HepG2 (cell line): ENCODE results near the gene RERG. TPM values are rescaled to one million over a fixed set of nuclear protein-coding genes. Genes with fewer than 3 reads are reported as not detected.

Source experiments
- EHMT2 ChIP-seq: fragments of 200-600 bp; sonication (generic); IDR thresholded peaks from 2 replicates; pipeline ENCODE4 v1.7.0; 2017; ENCODE audit warnings: antibody characterized with exemption, low read depth, low read length, borderline replicate concordance
- ELF1 ChIP-seq: sonication (generic); formaldehyde crosslinking; IDR thresholded peaks from 2 replicates; pipeline ENCODE4 v1.4.0; 2020; ENCODE audit warnings: missing genetic modification reagents
- HIVEP1 ChIP-seq: sonication (generic); formaldehyde crosslinking; IDR thresholded peaks from 2 replicates; pipeline ENCODE4 v1.4.0; 2020; ENCODE audit warnings: mild to moderate bottlenecking, missing genetic modification reagents
- HMGXB4 ChIP-seq, 2 experiments: sonication (generic) in 1 of 2; formaldehyde crosslinking in 1 of 2; IDR thresholded peaks; 2 replicates each; pipeline versions ENCODE4 v1.4.0 to v1.6.1; 2018 to 2020; ENCODE audit warnings: missing genetic modification reagents in 2 of 2, borderline replicate concordance in 1 of 2, low read depth in 1 of 2, mild to moderate bottlenecking in 1 of 2, missing biosample characterization in 1 of 2
- HNF1B ChIP-seq: sonication (generic); formaldehyde crosslinking; IDR thresholded peaks from 2 replicates; pipeline ENCODE4 v1.5.1; 2020; ENCODE audit warnings: mild to moderate bottlenecking, moderate library complexity, missing genetic modification reagents
- RBM22 ChIP-seq: fragments of 200-400 bp; formaldehyde crosslinking; optimal IDR thresholded peaks from 2 replicates; pipeline ENCODE3; 2017; ENCODE audit warnings: mild to moderate bottlenecking, low read length, moderate library complexity
- RBM39 ChIP-seq: fragments of 200-400 bp; formaldehyde crosslinking; IDR thresholded peaks from one replicate; pipeline ENCODE4 v1.6.1; 2018; ENCODE audit warnings: antibody characterized with exemption, mild to moderate bottlenecking, low read depth, low read length; ENCODE audit not compliant: poor library complexity, severe bottlenecking
- RNF2 ChIP-seq: fragments of 450-650 bp; conservative IDR thresholded peaks from 2 replicates; pipeline ENCODE4 v1.6.1; 2016; ENCODE audit warnings: low read depth
- SMARCE1 ChIP-seq: fragments of 450-650 bp; IDR thresholded peaks from 2 replicates; pipeline ENCODE4 v1.6.1; 2017; ENCODE audit warnings: borderline replicate concordance
- STAG1 ChIP-seq: sonication (generic); formaldehyde crosslinking; IDR thresholded peaks from 2 replicates; pipeline ENCODE4 v1.4.0; 2020; ENCODE audit warnings: missing genetic modification reagents
- TBL1XR1 ChIP-seq: fragments of 150-350 bp; IDR thresholded peaks from 2 replicates; pipeline ENCODE4 v1.6.1; 2014; ENCODE audit warnings: borderline replicate concordance, low read length; ENCODE audit not compliant: partially characterized antibody
- ZNF607 ChIP-seq: sonication (generic); formaldehyde crosslinking; IDR thresholded peaks from 2 replicates; pipeline ENCODE4 v1.5.1; 2020; ENCODE audit warnings: missing genetic modification reagents, mild to moderate bottlenecking, borderline replicate concordance
- polyA plus RNA-seq, 8 experiments: library from polyadenylated mRNA; depleted of rRNA in 3 of 8; stranded (reverse) in 7 of 8; unstranded in 1 of 8; fragments of >200 nt; fragmentation: Illumina TruSeq in 4 of 8; extraction: Trizol in 4 of 8; gene quantifications; 2 replicates each; pipeline versions ENCODE4 v1.2.1 to v1.2.3, GENCODE V29; 2011 to 2016; ENCODE audit warnings: low read depth in 4 of 8, missing spikeins in 1 of 8, mixed read lengths in 1 of 8; ENCODE audit not compliant: insufficient read depth in 1 of 8
- total RNA-seq, 5 experiments: library from RNA; depleted of rRNA; stranded (reverse); fragments of >200 nt; fragmentation: Illumina TruSeq; extraction: Trizol; gene quantifications; 2 replicates each; pipeline ENCODE4 v1.2.3, GENCODE V29; 2016; ENCODE audit warnings: low read depth in 1 of 5
- TF ChIP-seq, protein P1 (sequence below): IDR thresholded peaks from 2 replicates; pipeline ENCODE4 v1.4.0; 2020; ENCODE audit warnings: mild to moderate bottlenecking, missing genetic modification reagents
- TF ChIP-seq, protein P2 (sequence below): sonication (generic); formaldehyde crosslinking; IDR thresholded peaks from 2 replicates; pipeline ENCODE4 v1.8.1; 2023; ENCODE audit warnings: missing genetic modification reagents, mild to moderate bottlenecking, borderline replicate concordance
- TF ChIP-seq, protein P3 (sequence below): sonication (generic); formaldehyde crosslinking; IDR thresholded peaks from 2 replicates; pipeline ENCODE4 v1.4.0; 2020; ENCODE audit warnings: missing genetic modification reagents; ENCODE audit errors: not compliant biosample characterization
- TF ChIP-seq, protein P4 (sequence below): sonication (generic); formaldehyde crosslinking; IDR thresholded peaks from 2 replicates; pipeline ENCODE4 v1.5.0; 2020; ENCODE audit warnings: missing genetic modification reagents, mild to moderate bottlenecking, borderline replicate concordance

RERG gene
- total and polyA plus RNA-seq, 2 of the 13 experiments (the other 11 are each of a cell fraction or from before 2014, with no cell fraction given): not detected

GRCh38 chr12:15220915-15221885 is at the start of gene RERG (continued):
- TF ChIP-seq STAG1 (peak; percentile 83), ZNF607 (CRISPR knock-in tag) (peak; percentile 74; the same call in 1 of the 2 replicates), RBM39 (peak; percentile 56), HIVEP1 (CRISPR knock-in tag) (0 out of 2 replicates have a peak, but pooled peaks have one; percentile 56), SMARCE1 (no peak), EHMT2 (no peak), RBM22 (no peak), RNF2 (peak; percentile 77), TBL1XR1 (peak; percentile 33), HMGXB4 (CRISPR knock-in tag; IDR thresholded peaks at IDR 0.05; ENCODE audit: borderline replicate concordance in 1 of 2, low read depth in 1 of 2) (peak; percentile 51 to 77; a peak in 2 of 4 replicates), ELF1 (CRISPR knock-in tag) (no peak), HNF1B (CRISPR knock-in tag) (peak; percentile 32; the same call in 1 of the 2 replicates)
- TF ChIP-seq, protein P1, sequence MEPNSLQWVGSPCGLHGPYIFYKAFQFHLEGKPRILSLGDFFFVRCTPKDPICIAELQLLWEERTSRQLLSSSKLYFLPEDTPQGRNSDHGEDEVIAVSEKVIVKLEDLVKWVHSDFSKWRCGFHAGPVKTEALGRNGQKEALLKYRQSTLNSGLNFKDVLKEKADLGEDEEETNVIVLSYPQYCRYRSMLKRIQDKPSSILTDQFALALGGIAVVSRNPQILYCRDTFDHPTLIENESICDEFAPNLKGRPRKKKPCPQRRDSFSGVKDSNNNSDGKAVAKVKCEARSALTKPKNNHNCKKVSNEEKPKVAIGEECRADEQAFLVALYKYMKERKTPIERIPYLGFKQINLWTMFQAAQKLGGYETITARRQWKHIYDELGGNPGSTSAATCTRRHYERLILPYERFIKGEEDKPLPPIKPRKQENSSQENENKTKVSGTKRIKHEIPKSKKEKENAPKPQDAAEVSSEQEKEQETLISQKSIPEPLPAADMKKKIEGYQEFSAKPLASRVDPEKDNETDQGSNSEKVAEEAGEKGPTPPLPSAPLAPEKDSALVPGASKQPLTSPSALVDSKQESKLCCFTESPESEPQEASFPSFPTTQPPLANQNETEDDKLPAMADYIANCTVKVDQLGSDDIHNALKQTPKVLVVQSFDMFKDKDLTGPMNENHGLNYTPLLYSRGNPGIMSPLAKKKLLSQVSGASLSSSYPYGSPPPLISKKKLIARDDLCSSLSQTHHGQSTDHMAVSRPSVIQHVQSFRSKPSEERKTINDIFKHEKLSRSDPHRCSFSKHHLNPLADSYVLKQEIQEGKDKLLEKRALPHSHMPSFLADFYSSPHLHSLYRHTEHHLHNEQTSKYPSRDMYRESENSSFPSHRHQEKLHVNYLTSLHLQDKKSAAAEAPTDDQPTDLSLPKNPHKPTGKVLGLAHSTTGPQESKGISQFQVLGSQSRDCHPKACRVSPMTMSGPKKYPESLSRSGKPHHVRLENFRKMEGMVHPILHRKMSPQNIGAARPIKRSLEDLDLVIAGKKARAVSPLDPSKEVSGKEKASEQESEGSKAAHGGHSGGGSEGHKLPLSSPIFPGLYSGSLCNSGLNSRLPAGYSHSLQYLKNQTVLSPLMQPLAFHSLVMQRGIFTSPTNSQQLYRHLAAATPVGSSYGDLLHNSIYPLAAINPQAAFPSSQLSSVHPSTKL (CRISPR knock-in tag): peak; percentile 27; the same call in 1 of the 2 replicates
- TF ChIP-seq, protein P2, sequence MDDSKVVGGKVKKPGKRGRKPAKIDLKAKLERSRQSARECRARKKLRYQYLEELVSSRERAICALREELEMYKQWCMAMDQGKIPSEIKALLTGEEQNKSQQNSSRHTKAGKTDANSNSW: no peak
- TF ChIP-seq, protein P3, sequence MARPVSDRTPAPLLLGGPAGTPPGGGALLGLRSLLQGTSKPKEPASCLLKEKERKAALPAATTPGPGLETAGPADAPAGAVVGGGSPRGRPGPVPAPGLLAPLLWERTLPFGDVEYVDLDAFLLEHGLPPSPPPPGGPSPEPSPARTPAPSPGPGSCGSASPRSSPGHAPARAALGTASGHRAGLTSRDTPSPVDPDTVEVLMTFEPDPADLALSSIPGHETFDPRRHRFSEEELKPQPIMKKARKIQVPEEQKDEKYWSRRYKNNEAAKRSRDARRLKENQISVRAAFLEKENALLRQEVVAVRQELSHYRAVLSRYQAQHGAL (CRISPR knock-in tag): no peak
- TF ChIP-seq, protein P4, sequence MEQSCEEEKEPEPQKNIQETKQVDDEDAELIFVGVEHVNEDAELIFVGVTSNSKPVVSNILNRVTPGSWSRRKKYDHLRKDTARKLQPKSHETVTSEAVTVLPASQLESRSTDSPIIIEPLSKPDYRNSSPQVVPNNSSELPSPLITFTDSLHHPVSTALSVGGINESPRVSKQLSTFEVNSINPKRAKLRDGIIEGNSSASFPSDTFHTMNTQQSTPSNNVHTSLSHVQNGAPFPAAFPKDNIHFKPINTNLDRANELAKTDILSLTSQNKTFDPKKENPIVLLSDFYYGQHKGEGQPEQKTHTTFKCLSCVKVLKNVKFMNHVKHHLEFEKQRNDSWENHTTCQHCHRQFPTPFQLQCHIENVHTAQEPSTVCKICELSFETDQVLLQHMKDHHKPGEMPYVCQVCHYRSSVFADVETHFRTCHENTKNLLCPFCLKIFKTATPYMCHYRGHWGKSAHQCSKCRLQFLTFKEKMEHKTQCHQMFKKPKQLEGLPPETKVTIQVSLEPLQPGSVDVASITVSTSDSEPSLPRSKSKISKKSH (CRISPR knock-in tag): 0 out of 2 replicates have a peak, but pooled peaks have one; percentile 40
